GM18867 (cell line): ENCODE measurements around the gene ENTHD1.

ENCODE experiments used
- ATAC-seq: cut with Tn5 transposase; IDR thresholded peaks from one replicate; pipeline ENCODE4 v1.9.1; 2021; ENCODE audit warnings: mild to moderate bottlenecking, moderate library complexity; ENCODE audit not compliant: unreplicated experiment

ENTHD1 gene

GRCh38 chr22:39718921-39719475 lies 174.6 kb downstream of the ENTHD1 start:
- no peak for ATAC-seq

- no peak for ATAC-seq
These were observed 175.4 kb downstream of the ENTHD1 start for GRCh38 chr22:39718206-39718605.

- no peak for ATAC-seq
These were observed 176.5 kb downstream of the ENTHD1 start for GRCh38 chr22:39717099-39717498.

- no peak for ATAC-seq
These were observed 177.0 kb downstream of the ENTHD1 start for GRCh38 chr22:39716534-39716933.

- ATAC-seq = no peak
These were observed 177.6 kb downstream of the ENTHD1 start for GRCh38 chr22:39715778-39716495.

GRCh38 chr22:39714321-39714720 lies 179.2 kb downstream of the ENTHD1 start:
- ATAC-seq = no peak

- ATAC-seq = no peak
These were observed 179.7 kb downstream of the ENTHD1 start for GRCh38 chr22:39713799-39714290.

- ATAC-seq = no peak
These were observed 180.6 kb downstream of the ENTHD1 start for GRCh38 chr22:39712751-39713525.

GRCh38 chr22:39712081-39712480 lies 181.5 kb downstream of the ENTHD1 start:
- no peak for ATAC-seq

GRCh38 chr22:39710380-39711150 lies 183.0 kb downstream of the ENTHD1 start:
- no peak for ATAC-seq

GRCh38 chr22:39707816-39708215 lies 185.7 kb downstream of the ENTHD1 start:
- no peak for ATAC-seq

GRCh38 chr22:39707351-39707750 lies 186.2 kb downstream of the ENTHD1 start:
- ATAC-seq = no peak

- ATAC-seq = no peak
These were observed 187.0 kb downstream of the ENTHD1 start for GRCh38 chr22:39706376-39707140.

GRCh38 chr22:39705386-39705785 lies 188.2 kb downstream of the ENTHD1 start:
- no peak for ATAC-seq

GRCh38 chr22:39703928-39704639 lies 189.5 kb downstream of the ENTHD1 start:
- no peak for ATAC-seq

- no peak for ATAC-seq
These were observed 190.5 kb downstream of the ENTHD1 start for GRCh38 chr22:39703091-39703490.

- no peak for ATAC-seq
These were observed 193.0 kb downstream of the ENTHD1 start for GRCh38 chr22:39700565-39700964.

- no peak for ATAC-seq
These were observed 193.8 kb downstream of the ENTHD1 start for GRCh38 chr22:39699631-39700360.
